Astrocyte (in vitro differentiated cells and primary cell): ENCODE results near the gene PDLIM3. TPM values are rescaled to one million over a fixed set of nuclear protein-coding genes. Genes with fewer than 3 reads are reported as not detected.

Experiments
- DNase-seq: peaks from one replicate; pipeline ENCODE4 v3.0.0-alpha.2; 2010; ENCODE audit warnings: low read depth
- FAIRE-seq: peaks from 2 replicates; lab custom pipeline; 2011; peaks lifted over from hg19 to GRCh38; lab: Jason Lieb, UNC
- H2AFZ ChIP-seq: 2 replicates; pipeline ENCODE4 v1.6.0; 2012; ENCODE audit warnings: low read depth, low read length, inconsistent platforms
- H3K27ac ChIP-seq: 2 replicates; pipeline ENCODE4 v1.5.1; 2011; ENCODE audit warnings: low read depth, low read length, inconsistent platforms
- H3K27me3 ChIP-seq: 2 replicates; pipeline ENCODE4 v1.6.0; 2011; ENCODE audit warnings: low read length, inconsistent platforms; ENCODE audit not compliant: insufficient read depth
- H3K36me3 ChIP-seq: 2 replicates; pipeline ENCODE4 v1.5.1; 2011; ENCODE audit warnings: low read length, inconsistent platforms; ENCODE audit not compliant: insufficient read depth
- H3K4me1 ChIP-seq: 2 replicates; pipeline ENCODE4 v1.5.1; 2011; ENCODE audit warnings: low read length, inconsistent platforms; ENCODE audit not compliant: insufficient read depth
- H3K4me2 ChIP-seq: 2 replicates; pipeline ENCODE4 v1.6.0; 2012; ENCODE audit warnings: low read length, inconsistent platforms
- H3K4me3 ChIP-seq: 2 replicates; pipeline ENCODE4 v1.5.1; 2011; ENCODE audit warnings: low read depth, mild to moderate bottlenecking, low read length, inconsistent platforms; ENCODE audit not compliant: insufficient read depth
- H3K79me2 ChIP-seq: 2 replicates; pipeline ENCODE4 v1.6.0; 2012; ENCODE audit warnings: mild to moderate bottlenecking, low read length, inconsistent platforms; ENCODE audit not compliant: insufficient read depth
- H3K9ac ChIP-seq: 2 replicates; pipeline ENCODE4 v1.6.0; 2012; ENCODE audit warnings: mild to moderate bottlenecking, low read length, inconsistent platforms
- H3K9me3 ChIP-seq: 2 replicates; pipeline ENCODE4 v1.5.1; 2012; ENCODE audit warnings: low read depth, mild to moderate bottlenecking, low read length, inconsistent platforms; ENCODE audit not compliant: insufficient read depth
- H4K20me1 ChIP-seq: 2 replicates; pipeline ENCODE4 v1.6.0; 2012; ENCODE audit warnings: low read length, inconsistent platforms; ENCODE audit not compliant: insufficient read depth
- H3K27ac Mint-ChIP-seq: one replicate; pipeline ENCODE4 v1.8.0; 2021; ENCODE audit warnings: mild to moderate bottlenecking, mixed read lengths; ENCODE audit not compliant: unreplicated experiment
- H3K27me3 Mint-ChIP-seq: one replicate; pipeline ENCODE4 v1.8.0; 2021; ENCODE audit warnings: low read depth, mixed read lengths; ENCODE audit not compliant: unreplicated experiment
- H3K36me3 Mint-ChIP-seq: one replicate; pipeline ENCODE4 v1.8.0; 2021; ENCODE audit warnings: low read depth, mixed read lengths; ENCODE audit not compliant: unreplicated experiment
- H3K4me1 Mint-ChIP-seq: one replicate; pipeline ENCODE4 v1.8.0; 2021; ENCODE audit warnings: low read depth, mixed read lengths; ENCODE audit not compliant: unreplicated experiment
- H3K4me3 Mint-ChIP-seq: one replicate; pipeline ENCODE4 v1.8.0; 2021; ENCODE audit warnings: mild to moderate bottlenecking, moderate library complexity, mixed read lengths; ENCODE audit not compliant: unreplicated experiment
- H3K9me3 Mint-ChIP-seq: one replicate; pipeline ENCODE4 v1.8.0; 2021; ENCODE audit warnings: mild to moderate bottlenecking, mixed read lengths; ENCODE audit not compliant: unreplicated experiment
- CTCF ChIP-seq: IDR thresholded peaks from 2 replicates; pipeline ENCODE4 v1.5.1; 2011; ENCODE audit warnings: low read depth, mild to moderate bottlenecking, inconsistent platforms, low read length, moderate library complexity; ENCODE audit not compliant: insufficient read depth
- EZH2 ChIP-seq: IDR thresholded peaks from 2 replicates; pipeline ENCODE4 v1.6.1; 2012; ENCODE audit warnings: mild to moderate bottlenecking, low read length, inconsistent platforms; ENCODE audit not compliant: insufficient read depth
- total RNA-seq: library from RNA; stranded (reverse); gene quantifications from 2 replicates; pipeline ENCODE4 v1.2.1, GENCODE V29; 2021

PDLIM3 gene
- total RNA-seq, 1 donor from 2014 or later, result 28.5 TPM

GRCh38 chr4:185522451-185522850 lies 12.9 kb downstream of the PDLIM3 start:
- Histone ChIP-seq H3K27me3 (no peaks in the 10 kb centered on the region), H3K4me2 (no peak overlapping the region), H3K9me3 (peaks cover 4% of the 10 kb centered on the region), H3K4me1 (no peaks in the 10 kb centered on the region), H2AFZ (no peak overlapping the region), H4K20me1 (no peaks in the 10 kb centered on the region), H3K27ac (no peak overlapping the region), H3K9ac (no peak overlapping the region), H3K79me2 (no peaks in the 10 kb centered on the region), H3K4me3 (no peak overlapping the region), H3K36me3 (peaks cover 3% of the 10 kb centered on the region)
- Mint-ChIP-seq H3K27me3 (no peaks in the 10 kb centered on the region), H3K9me3 (peaks cover 2% of the 10 kb centered on the region), H3K27ac (no peak overlapping the region), H3K4me1 (peaks cover 12% of the 10 kb centered on the region), H3K4me3 (no peak overlapping the region), H3K36me3 (peaks cover 5% of the 10 kb centered on the region)
- TF ChIP-seq EZH2 (no peak), CTCF (no peak)
- DNase-seq (no peak), FAIRE-seq (no peak)

GRCh38 chr4:185520119-185520518 lies 15.2 kb downstream of the PDLIM3 start:
- Mint-ChIP-seq H3K27ac (no peak overlapping the region), H3K36me3 (peaks cover 2% of the 10 kb centered on the region), H3K4me3 (no peak overlapping the region), H3K9me3 (no peaks in the 10 kb centered on the region), H3K4me1 (peaks cover 11% of the 10 kb centered on the region), H3K27me3 (no peaks in the 10 kb centered on the region)
- Histone ChIP-seq H3K9me3 (no peaks in the 10 kb centered on the region), H3K27ac (no peak overlapping the region), H3K9ac (no peak overlapping the region), H4K20me1 (no peaks in the 10 kb centered on the region), H3K79me2 (no peaks in the 10 kb centered on the region), H3K4me1 (no peaks in the 10 kb centered on the region), H3K4me2 (no peak overlapping the region), H3K27me3 (no peaks in the 10 kb centered on the region), H2AFZ (no peak overlapping the region), H3K36me3 (peaks cover 3% of the 10 kb centered on the region), H3K4me3 (no peak overlapping the region)
- FAIRE-seq, result no peak
- TF ChIP-seq EZH2, result no peak
- TF ChIP-seq CTCF, result no peak
- peak; percentile 85 for DNase-seq

- H3K36me3 Mint-ChIP-seq, result peaks cover 8% of the 10 kb centered on the region
- Histone ChIP-seq H3K4me3 (no peak overlapping the region), H3K27me3 (no peaks in the 10 kb centered on the region), H3K4me1 (no peaks in the 10 kb centered on the region), H3K27ac (no peak overlapping the region), H4K20me1 (no peaks in the 10 kb centered on the region), H3K9ac (no peak overlapping the region), H3K9me3 (no peaks in the 10 kb centered on the region), H3K4me2 (no peak overlapping the region), H2AFZ (no peak overlapping the region), H3K79me2 (no peaks in the 10 kb centered on the region), H3K36me3 (peaks cover 3% of the 10 kb centered on the region)
- DNase-seq, result no peak
- no peaks in the 10 kb centered on the region for H3K9me3 Mint-ChIP-seq
- no peak overlapping the region for H3K4me3 Mint-ChIP-seq
- FAIRE-seq, result no peak
- peaks cover 13% of the 10 kb centered on the region for H3K4me1 Mint-ChIP-seq
- H3K27ac Mint-ChIP-seq, result no peak overlapping the region
- no peak for TF ChIP-seq CTCF
- no peak for TF ChIP-seq EZH2
- H3K27me3 Mint-ChIP-seq, result no peaks in the 10 kb centered on the region
Measured at GRCh38 chr4:185518494-185518893, 16.8 kb downstream of the PDLIM3 start.
